ENCODE measurements around the gene SH3PXD2B. TPM values are rescaled to one million over a fixed set of nuclear protein-coding genes. Genes with fewer than 3 reads are reported as not detected.

SH3PXD2B gene
- total and polyA plus RNA-seq, 2 of the 13 experiments (the other 11 are each of a cell fraction or from before 2014, with no cell fraction given) = 3.4 to 4.6 TPM

DNA sequence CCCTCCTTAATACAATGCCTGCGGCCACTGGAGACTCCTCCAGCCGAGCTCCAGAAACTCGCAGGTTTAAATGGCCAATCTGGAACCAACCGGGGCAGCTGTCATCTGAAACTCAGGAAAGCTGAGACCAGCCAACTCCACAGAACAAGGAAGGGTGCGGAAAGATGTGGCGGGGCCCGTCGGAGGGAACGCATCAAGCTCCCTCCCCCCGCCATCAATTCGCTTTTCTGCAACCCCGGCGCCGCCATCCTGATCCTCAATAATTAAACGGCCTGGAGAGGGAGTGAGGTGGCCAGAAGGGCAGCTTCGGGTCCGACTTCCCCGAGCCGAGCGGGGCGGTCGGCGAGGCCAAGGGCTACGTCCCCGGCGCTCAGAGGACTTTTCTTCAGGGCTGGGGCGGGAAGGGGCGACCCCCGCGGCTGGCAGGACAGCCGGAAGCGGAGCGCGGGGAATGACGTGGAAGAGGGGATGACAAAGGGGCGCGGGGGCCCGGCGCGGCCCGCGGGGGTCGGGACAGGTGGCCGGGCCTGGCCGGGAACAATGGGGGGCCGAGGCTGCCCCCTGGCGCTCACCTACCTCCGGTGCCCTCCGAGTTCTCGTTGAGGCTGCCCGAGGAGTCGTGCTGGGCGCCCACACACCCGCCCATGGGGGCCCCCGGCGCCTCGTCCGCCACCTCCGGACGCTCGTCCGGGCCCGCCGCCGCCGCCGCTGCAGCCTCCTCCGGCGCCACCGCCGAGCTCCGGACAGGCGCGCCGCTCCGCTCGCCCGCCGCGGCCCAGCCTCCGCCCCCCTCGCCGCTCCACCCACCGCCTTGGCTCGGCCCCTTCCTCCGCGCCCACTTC, 171.1 kb downstream of the SH3PXD2B start, which contains the start of gene UBTD2 (continued):
- TF ChIP-seq ZNF3 (CRISPR knock-in tag; IDR thresholded peaks at IDR 0.05) (no peak), SOX5 (CRISPR knock-in tag; IDR thresholded peaks at IDR 0.05; ENCODE audit: borderline replicate concordance) (peak; percentile 28; the same call in 1 of the 2 replicates), NCOR1 (IDR thresholded peaks at IDR 0.05; ENCODE audit: borderline replicate concordance, low read length) (no peak), ZNF780A (CRISPR knock-in tag; IDR thresholded peaks at IDR 0.05) (no peak), ZNF788 (CRISPR knock-in tag; IDR thresholded peaks at IDR 0.05; ENCODE audit: borderline replicate concordance) (no peak), STAG1 (CRISPR knock-in tag; IDR thresholded peaks at IDR 0.05) (peak; percentile 46), KDM6A (CRISPR knock-in tag; IDR thresholded peaks at IDR 0.05; ENCODE audit: low read depth) (no peak), ZFP36L1 (CRISPR knock-in tag; IDR thresholded peaks at IDR 0.05) (no peak), ZFP41 (CRISPR knock-in tag; IDR thresholded peaks at IDR 0.05; ENCODE audit: borderline replicate concordance) (no peak), RAD21 (CRISPR knock-in tag; IDR thresholded peaks at IDR 0.05) (peak; percentile 73), ZNF501 (CRISPR knock-in tag; IDR thresholded peaks at IDR 0.05) (peak; percentile 64; the same call in 1 of the 2 replicates), ZNF451 (CRISPR knock-in tag; IDR thresholded peaks at IDR 0.05) (no peak), REPIN1 (CRISPR knock-in tag; IDR thresholded peaks at IDR 0.05; ENCODE audit: borderline replicate concordance, low read depth) (no peak), ZNF674 (CRISPR knock-in tag; IDR thresholded peaks at IDR 0.05; ENCODE audit: low read depth) (no peak), ZNF251 (CRISPR knock-in tag; IDR thresholded peaks at IDR 0.05) (no peak)
- TF ChIP-seq, protein P1, sequence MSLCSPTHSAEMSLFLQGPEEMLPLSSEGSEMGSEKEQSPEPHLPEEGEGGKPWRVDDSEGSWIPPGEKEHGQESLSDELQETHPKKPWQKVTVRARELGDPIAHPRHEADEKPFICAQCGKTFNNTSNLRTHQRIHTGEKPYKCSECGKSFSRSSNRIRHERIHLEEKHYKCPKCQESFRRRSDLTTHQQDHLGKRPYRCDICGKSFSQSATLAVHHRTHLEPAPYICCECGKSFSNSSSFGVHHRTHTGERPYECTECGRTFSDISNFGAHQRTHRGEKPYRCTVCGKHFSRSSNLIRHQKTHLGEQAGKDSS (CRISPR knock-in tag; IDR thresholded peaks at IDR 0.05; ENCODE audit: borderline replicate concordance, low read depth) = no peak; the same call in 1 of the 2 replicates
- TF ChIP-seq, protein P2, sequence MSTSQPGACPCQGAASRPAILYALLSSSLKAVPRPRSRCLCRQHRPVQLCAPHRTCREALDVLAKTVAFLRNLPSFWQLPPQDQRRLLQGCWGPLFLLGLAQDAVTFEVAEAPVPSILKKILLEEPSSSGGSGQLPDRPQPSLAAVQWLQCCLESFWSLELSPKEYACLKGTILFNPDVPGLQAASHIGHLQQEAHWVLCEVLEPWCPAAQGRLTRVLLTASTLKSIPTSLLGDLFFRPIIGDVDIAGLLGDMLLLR (CRISPR knock-in tag; IDR thresholded peaks at IDR 0.05) = no peak
- TF ChIP-seq, protein P3, sequence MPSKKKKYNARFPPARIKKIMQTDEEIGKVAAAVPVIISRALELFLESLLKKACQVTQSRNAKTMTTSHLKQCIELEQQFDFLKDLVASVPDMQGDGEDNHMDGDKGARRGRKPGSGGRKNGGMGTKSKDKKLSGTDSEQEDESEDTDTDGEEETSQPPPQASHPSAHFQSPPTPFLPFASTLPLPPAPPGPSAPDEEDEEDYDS (CRISPR knock-in tag; IDR thresholded peaks at IDR 0.05) = no peak
- TF ChIP-seq, protein P4, sequence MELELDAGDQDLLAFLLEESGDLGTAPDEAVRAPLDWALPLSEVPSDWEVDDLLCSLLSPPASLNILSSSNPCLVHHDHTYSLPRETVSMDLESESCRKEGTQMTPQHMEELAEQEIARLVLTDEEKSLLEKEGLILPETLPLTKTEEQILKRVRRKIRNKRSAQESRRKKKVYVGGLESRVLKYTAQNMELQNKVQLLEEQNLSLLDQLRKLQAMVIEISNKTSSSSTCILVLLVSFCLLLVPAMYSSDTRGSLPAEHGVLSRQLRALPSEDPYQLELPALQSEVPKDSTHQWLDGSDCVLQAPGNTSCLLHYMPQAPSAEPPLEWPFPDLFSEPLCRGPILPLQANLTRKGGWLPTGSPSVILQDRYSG (CRISPR knock-in tag; IDR thresholded peaks at IDR 0.05) = no peak
- TF ChIP-seq, protein P5, sequence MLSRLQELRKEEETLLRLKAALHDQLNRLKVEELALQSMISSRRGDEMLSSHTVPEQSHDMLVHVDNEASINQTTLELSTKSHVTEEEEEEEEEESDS (CRISPR knock-in tag; IDR thresholded peaks at IDR 0.05; ENCODE audit: borderline replicate concordance) = no peak
- TF ChIP-seq, protein P6, sequence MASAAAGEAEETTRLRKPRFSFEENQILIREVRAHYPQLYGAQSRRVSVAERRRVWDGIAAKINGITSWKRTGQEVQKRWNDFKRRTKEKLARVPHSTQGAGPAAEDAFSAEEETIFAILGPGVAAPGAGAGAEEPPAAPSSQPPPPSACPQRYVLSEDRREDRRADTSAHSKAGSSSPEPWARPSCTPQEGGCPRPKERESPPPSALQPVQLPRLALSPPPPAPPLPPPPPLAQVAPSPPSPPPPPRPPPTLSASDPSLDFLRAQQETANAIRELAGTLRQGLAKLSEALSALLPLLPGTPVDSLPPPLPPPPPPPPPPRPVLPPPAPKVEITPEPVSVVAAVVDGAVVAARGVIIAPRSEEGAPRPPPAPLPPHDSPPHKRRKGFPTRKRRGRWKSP (CRISPR knock-in tag; IDR thresholded peaks at IDR 0.05) = no peak
- TF ChIP-seq, protein P7, sequence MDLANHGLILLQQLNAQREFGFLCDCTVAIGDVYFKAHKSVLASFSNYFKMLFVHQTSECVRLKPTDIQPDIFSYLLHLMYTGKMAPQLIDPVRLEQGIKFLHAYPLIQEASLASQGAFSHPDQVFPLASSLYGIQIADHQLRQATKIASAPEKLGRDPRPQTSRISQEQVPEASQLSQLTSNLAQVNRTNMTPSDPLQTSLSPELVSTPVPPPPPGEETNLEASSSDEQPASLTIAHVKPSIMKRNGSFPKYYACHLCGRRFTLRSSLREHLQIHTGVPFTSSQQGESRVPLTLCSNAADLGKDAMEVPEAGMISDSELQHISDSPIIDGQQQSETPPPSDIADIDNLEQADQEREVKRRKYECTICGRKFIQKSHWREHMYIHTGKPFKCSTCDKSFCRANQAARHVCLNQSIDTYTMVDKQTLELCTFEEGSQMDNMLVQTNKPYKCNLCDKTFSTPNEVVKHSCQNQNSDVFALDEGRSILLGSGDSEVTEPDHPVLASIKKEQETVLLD (CRISPR knock-in tag; IDR thresholded peaks at IDR 0.05; ENCODE audit: low read depth) = peak; percentile 87; the same call in 1 of the 2 replicates
- TF ChIP-seq, protein P8, sequence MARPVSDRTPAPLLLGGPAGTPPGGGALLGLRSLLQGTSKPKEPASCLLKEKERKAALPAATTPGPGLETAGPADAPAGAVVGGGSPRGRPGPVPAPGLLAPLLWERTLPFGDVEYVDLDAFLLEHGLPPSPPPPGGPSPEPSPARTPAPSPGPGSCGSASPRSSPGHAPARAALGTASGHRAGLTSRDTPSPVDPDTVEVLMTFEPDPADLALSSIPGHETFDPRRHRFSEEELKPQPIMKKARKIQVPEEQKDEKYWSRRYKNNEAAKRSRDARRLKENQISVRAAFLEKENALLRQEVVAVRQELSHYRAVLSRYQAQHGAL (CRISPR knock-in tag; IDR thresholded peaks at IDR 0.05; ENCODE audit: not compliant biosample characterization) = no peak
